Fibroblast of lung (primary cell): Measurements from ENCODE around the gene VEGFA. TPM values are rescaled to one million over a fixed set of nuclear protein-coding genes. Genes with fewer than 3 reads are reported as not detected.

Source experiments
- DNase-seq, 2 donors: peaks; one replicate each; pipeline versions ENCODE4 v3.0.0 to v3.0.0-alpha.2; 2010; ENCODE audit warnings: low read depth in 2 of 2
- H2AFZ ChIP-seq: 2 replicates; pipeline ENCODE4 v1.5.1; 2012; ENCODE audit warnings: low read length, control low read depth, inconsistent platforms
- H3K27ac ChIP-seq: 2 replicates; pipeline ENCODE4 v1.5.1; 2011; ENCODE audit warnings: low read length, control low read depth; ENCODE audit not compliant: insufficient read depth
- H3K27me3 ChIP-seq: 2 replicates; pipeline ENCODE4 v1.5.1; 2011; ENCODE audit warnings: mild to moderate bottlenecking, low read length; ENCODE audit not compliant: control insufficient read depth, insufficient read depth
- H3K36me3 ChIP-seq: 2 replicates; pipeline ENCODE4 v1.5.1; 2011; ENCODE audit warnings: low read length; ENCODE audit not compliant: control insufficient read depth, insufficient read depth
- H3K4me1 ChIP-seq: 2 replicates; pipeline ENCODE4 v1.5.1; 2011; ENCODE audit warnings: low read length; ENCODE audit not compliant: control insufficient read depth, insufficient read depth; ENCODE audit errors: extremely low read depth
- H3K4me2 ChIP-seq: 2 replicates; pipeline ENCODE4 v1.5.1; 2011; ENCODE audit warnings: low read length, control low read depth; ENCODE audit not compliant: insufficient read depth; ENCODE audit errors: extremely low read depth
- H3K4me3 ChIP-seq, 4 experiments: fragments of 200-600 bp in 1 of 4; sonication (generic) in 1 of 4; replicated peaks in 1 of 4; 2 replicates each; pipeline ENCODE4 v1.5.1; 2011 to 2016; ENCODE audit warnings: low read length in 4 of 4, low read depth in 3 of 4, mild to moderate bottlenecking in 3 of 4, control low read depth in 2 of 4, inconsistent platforms in 1 of 4, mixed read lengths in 1 of 4; ENCODE audit not compliant: insufficient read depth in 1 of 4; ENCODE audit errors: control extremely low read depth in 1 of 4
- H3K79me2 ChIP-seq: 2 replicates; pipeline ENCODE4 v1.5.1; 2012; ENCODE audit warnings: mild to moderate bottlenecking, low read length, inconsistent platforms; ENCODE audit not compliant: control insufficient read depth, insufficient read depth
- H3K9ac ChIP-seq: 2 replicates; pipeline ENCODE4 v1.5.1; 2011; ENCODE audit warnings: mild to moderate bottlenecking, low read length, control low read depth; ENCODE audit not compliant: insufficient read depth
- H3K9me3 ChIP-seq: 2 replicates; pipeline ENCODE4 v1.5.1; 2012; ENCODE audit warnings: low read depth, low read length; ENCODE audit not compliant: control insufficient read depth, insufficient read depth
- H4K20me1 ChIP-seq: 2 replicates; pipeline ENCODE4 v1.5.1; 2011; ENCODE audit warnings: low read length; ENCODE audit not compliant: control insufficient read depth, insufficient read depth; ENCODE audit errors: extremely low read depth
- EZH2 ChIP-seq: IDR thresholded peaks from 2 replicates; pipeline ENCODE4 v1.5.1; 2012; ENCODE audit warnings: low read length, control low read depth, mild to moderate bottlenecking; ENCODE audit errors: missing control alignments
- polyA plus RNA-seq, 2 donors: library from polyadenylated mRNA; depleted of rRNA in 1 of 2; stranded (reverse) in 1 of 2; unstranded in 1 of 2; fragments of >200 nt; gene quantifications; 2 replicates each; pipeline ENCODE4 v1.2.1, GENCODE V29; 2011 to 2012; ENCODE audit warnings: missing spikeins in 1 of 2
- total RNA-seq: library from RNA; depleted of rRNA; stranded (reverse); fragments of >200 nt; gene quantifications from 2 replicates; pipeline ENCODE4 v1.2.1, GENCODE V29; 2014
- TF ChIP-seq, protein P1 (sequence below), 2 donors: IDR thresholded peaks in 1 of 2; conservative IDR thresholded peaks in 1 of 2; 1 replicate in 1 of 2; 2 replicates in 1 of 2; pipeline ENCODE4 v1.5.1; 2011 to 2012; ENCODE audit warnings: low read length in 2 of 2, control low read depth in 1 of 2, inconsistent platforms in 1 of 2, low read depth in 1 of 2, mild to moderate bottlenecking in 1 of 2

VEGFA gene
- total and polyA plus RNA-seq, 2 donors (not counting 1 experiment from before 2014, with no cell fraction given), result 111 to 150 TPM

DNA sequence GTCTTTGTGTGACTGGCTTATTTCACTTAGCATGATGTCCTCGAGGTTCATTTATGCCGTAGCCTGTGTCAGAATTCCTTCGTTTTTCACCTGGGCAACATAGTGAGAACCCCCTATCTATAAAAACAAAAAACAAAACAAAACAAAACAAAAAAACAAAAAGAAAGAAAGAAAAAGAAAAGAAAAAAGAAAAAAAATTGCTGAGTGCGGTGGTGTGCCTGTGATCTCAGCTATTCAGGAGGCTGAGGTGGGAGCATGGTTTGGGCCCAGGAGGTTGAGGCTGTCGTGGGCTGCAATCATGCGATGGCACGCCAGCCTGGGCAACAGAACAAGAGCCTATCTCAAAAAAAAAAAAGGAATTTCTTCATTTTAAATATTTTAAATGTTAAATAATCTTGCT, 38.4 kb downstream of the VEGFA start:
- Histone ChIP-seq H3K79me2 (no peaks in the 10 kb centered on the region), H3K9ac (no peak overlapping the region), H3K4me3 (no peak overlapping the region)

DNA sequence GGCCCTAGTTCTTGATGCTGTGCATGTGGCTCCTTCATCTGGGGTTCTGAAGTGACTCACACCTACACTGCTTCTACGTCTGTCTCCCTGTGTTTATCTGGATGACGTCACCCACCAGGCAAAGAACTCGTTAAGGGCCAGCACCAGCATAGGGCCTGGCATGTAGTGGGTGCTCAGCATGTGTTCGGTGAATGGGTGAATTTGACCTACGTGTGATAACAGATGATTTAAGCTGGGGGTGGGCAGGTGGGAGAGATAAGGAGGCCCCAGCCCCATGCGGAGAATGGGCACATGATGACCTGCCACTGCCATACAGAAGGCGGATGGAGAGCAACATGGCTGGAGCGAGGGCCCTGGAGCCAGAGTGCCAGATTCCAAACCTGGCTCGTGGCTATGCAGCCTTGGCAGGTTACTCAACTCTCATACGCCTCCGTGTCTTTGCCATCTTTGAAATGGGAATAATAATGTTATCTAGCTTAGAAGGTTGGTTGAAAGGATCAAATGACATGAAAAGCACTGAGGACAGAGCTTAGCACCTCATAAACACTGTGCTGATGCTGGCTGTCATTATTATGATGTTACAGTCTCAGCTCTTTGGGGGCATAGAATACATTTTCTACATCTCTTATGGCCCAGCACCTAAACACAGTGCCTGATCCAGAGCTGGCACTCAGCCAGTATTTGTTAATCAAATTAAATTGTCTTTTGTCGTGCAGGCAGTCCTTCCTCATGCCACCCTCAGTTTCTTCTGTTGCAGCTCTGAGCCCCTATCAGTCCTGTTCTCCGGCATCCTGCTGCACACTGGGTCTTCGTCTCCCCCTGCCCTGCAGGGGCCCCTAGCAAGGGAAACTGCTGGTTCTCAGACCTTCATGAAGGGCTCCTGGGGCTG, 39.6 kb downstream of the VEGFA start:
- Histone ChIP-seq H3K4me2 (no peak overlapping the region), H3K4me3 (no peak overlapping the region), H3K27ac (no peak overlapping the region), H3K79me2 (no peaks in the 10 kb centered on the region), H3K36me3 (no peaks in the 10 kb centered on the region), H3K27me3 (no peaks in the 10 kb centered on the region), H3K9ac (no peak overlapping the region), H3K4me1 (peaks cover 5% of the 10 kb centered on the region), H2AFZ (no peak overlapping the region), H3K9me3 (no peaks in the 10 kb centered on the region), H4K20me1 (no peaks in the 10 kb centered on the region)
- TF ChIP-seq EZH2, result no peak
- TF ChIP-seq, protein P1, sequence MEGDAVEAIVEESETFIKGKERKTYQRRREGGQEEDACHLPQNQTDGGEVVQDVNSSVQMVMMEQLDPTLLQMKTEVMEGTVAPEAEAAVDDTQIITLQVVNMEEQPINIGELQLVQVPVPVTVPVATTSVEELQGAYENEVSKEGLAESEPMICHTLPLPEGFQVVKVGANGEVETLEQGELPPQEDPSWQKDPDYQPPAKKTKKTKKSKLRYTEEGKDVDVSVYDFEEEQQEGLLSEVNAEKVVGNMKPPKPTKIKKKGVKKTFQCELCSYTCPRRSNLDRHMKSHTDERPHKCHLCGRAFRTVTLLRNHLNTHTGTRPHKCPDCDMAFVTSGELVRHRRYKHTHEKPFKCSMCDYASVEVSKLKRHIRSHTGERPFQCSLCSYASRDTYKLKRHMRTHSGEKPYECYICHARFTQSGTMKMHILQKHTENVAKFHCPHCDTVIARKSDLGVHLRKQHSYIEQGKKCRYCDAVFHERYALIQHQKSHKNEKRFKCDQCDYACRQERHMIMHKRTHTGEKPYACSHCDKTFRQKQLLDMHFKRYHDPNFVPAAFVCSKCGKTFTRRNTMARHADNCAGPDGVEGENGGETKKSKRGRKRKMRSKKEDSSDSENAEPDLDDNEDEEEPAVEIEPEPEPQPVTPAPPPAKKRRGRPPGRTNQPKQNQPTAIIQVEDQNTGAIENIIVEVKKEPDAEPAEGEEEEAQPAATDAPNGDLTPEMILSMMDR (conservative IDR thresholded peaks at IDR 0.05 in 1 of 2, IDR thresholded peaks at IDR 0.05 in 1 of 2; ENCODE audit: low read depth in 1 of 2, low read length in 2 of 2), result no peak
- peak; percentile 67 to 80 for DNase-seq

More for the DNA sequence above, 38.4 kb downstream of the VEGFA start:
- H3K4me2 ChIP-seq, result no peak overlapping the region
- H3K27me3 ChIP-seq, result no peaks in the 10 kb centered on the region
- H3K27ac ChIP-seq, result no peak overlapping the region
- no peaks in the 10 kb centered on the region for H3K36me3 ChIP-seq
- DNase-seq, result no peak
- TF ChIP-seq, protein P1 (conservative IDR thresholded peaks at IDR 0.05 in 1 of 2, IDR thresholded peaks at IDR 0.05 in 1 of 2; ENCODE audit: low read depth in 1 of 2, low read length in 2 of 2), result no peak
- TF ChIP-seq EZH2, result no peak
- no peak overlapping the region for H2AFZ ChIP-seq
- no peaks in the 10 kb centered on the region for H3K9me3 ChIP-seq
- no peaks in the 10 kb centered on the region for H4K20me1 ChIP-seq
- peaks cover 5% of the 10 kb centered on the region for H3K4me1 ChIP-seq

- no peaks in the 10 kb centered on the region for H3K79me2 ChIP-seq
- no peak overlapping the region for H2AFZ ChIP-seq
- H3K27ac ChIP-seq, result no peak overlapping the region
- no peak overlapping the region for H3K9ac ChIP-seq
- no peak overlapping the region for H3K4me3 ChIP-seq
- no peak for DNase-seq
- H3K4me2 ChIP-seq, result no peak overlapping the region
- no peaks in the 10 kb centered on the region for H3K36me3 ChIP-seq
- H3K9me3 ChIP-seq, result no peaks in the 10 kb centered on the region
- H3K4me1 ChIP-seq, result peaks cover 5% of the 10 kb centered on the region
- TF ChIP-seq EZH2, result no peak
- TF ChIP-seq, protein P1 (conservative IDR thresholded peaks at IDR 0.05 in 1 of 2, IDR thresholded peaks at IDR 0.05 in 1 of 2; ENCODE audit: low read depth in 1 of 2, low read length in 2 of 2), result no peak
- H3K27me3 ChIP-seq, result no peaks in the 10 kb centered on the region
- no peaks in the 10 kb centered on the region for H4K20me1 ChIP-seq
Measured at GRCh38 chr6:43810965-43811732, 41.1 kb downstream of the VEGFA start.
